SHP77 (cell line): ENCODE results near the gene CD22.
"Not testable (repeated sequence)": the region's sequence is repeated elsewhere in the genome, so short reads cannot be mapped to it uniquely, and the experiment has no call there.

Source experiments
- DNase-seq, 2 experiments: peaks; one replicate each; lab custom pipeline; 2025; lab: John Stamatoyannopoulos, UW

CD22 gene

GRCh38 chr19:35359395-35359794 is 30.4 kb downstream of the CD22 start:
- DNase-seq, result not testable (repeated sequence)

GRCh38 chr19:35360081-35360480 is 31.1 kb downstream of the CD22 start:
- DNase-seq, result not testable (repeated sequence)

- no peak for DNase-seq
Measured at GRCh38 chr19:35360880-35361420, 32.0 kb downstream of the CD22 start.

GRCh38 chr19:35362261-35363000 is 33.4 kb downstream of the CD22 start:
- no peak for DNase-seq

- no peak for DNase-seq
Measured at GRCh38 chr19:35363001-35363590, 34.1 kb downstream of the CD22 start.

- no peak for DNase-seq
Measured at GRCh38 chr19:35363711-35364425, 34.9 kb downstream of the CD22 start.

GRCh38 chr19:35365303-35365702 is 36.3 kb downstream of the CD22 start:
- no peak for DNase-seq

GRCh38 chr19:35368378-35368777 is 39.4 kb downstream of the CD22 start:
- DNase-seq, result no peak

- no peak for DNase-seq
Measured at GRCh38 chr19:35369522-35369921, 40.5 kb downstream of the CD22 start.

- no peak for DNase-seq
Measured at GRCh38 chr19:35370722-35371121, 41.7 kb downstream of the CD22 start, which contains the start of gene GPR42. Gene GPR42 (plus strand): TSS chr19:35371068. CDS start chr19:35371360, 292 bp downstream.

GRCh38 chr19:35373492-35373891 is 44.5 kb downstream of the CD22 start:
- no peak for DNase-seq

- DNase-seq, result not testable (repeated sequence)
Measured at GRCh38 chr19:35374031-35374430, 45.0 kb downstream of the CD22 start.

- DNase-seq, result no peak
Measured at GRCh38 chr19:35375505-35376307, 46.7 kb downstream of the CD22 start.

GRCh38 chr19:35377656-35378055 is 48.7 kb downstream of the CD22 start:
- no peak for DNase-seq

- DNase-seq, result no peak
Measured at GRCh38 chr19:35378356-35378755, 49.4 kb downstream of the CD22 start.

- not testable (repeated sequence) for DNase-seq
Measured at GRCh38 chr19:35379545-35379944, 50.6 kb downstream of the CD22 start.

GRCh38 chr19:35379992-35380391 is 51.0 kb downstream of the CD22 start:
- no peak for DNase-seq

GRCh38 chr19:35380450-35381124 is 51.6 kb downstream of the CD22 start:
- no peak for DNase-seq

GRCh38 chr19:35381318-35381717 is 52.3 kb downstream of the CD22 start:
- no peak for DNase-seq

- DNase-seq, result no peak
Measured at GRCh38 chr19:35381926-35382325, 52.9 kb downstream of the CD22 start.

- no peak for DNase-seq
Measured at GRCh38 chr19:35383536-35383935, 54.5 kb downstream of the CD22 start.
